H1 (cell line): ENCODE data around the gene KTN1. TPM values are rescaled to one million over a fixed set of nuclear protein-coding genes. Genes with fewer than 3 reads are reported as not detected.

ENCODE experiments used
- CTCF ChIA-PET: fragments of 300-600 bp; sonication (Branson Sonifier 250); formaldehyde crosslinking; loops from one replicate; lab custom pipeline; 2021; ENCODE audit not compliant: partially characterized antibody; lab: Charles Lee
- POLR2A ChIA-PET: fragments of 300-600 bp; sonication (Branson Sonifier 250); formaldehyde crosslinking; loops from one replicate; lab custom pipeline; 2021; ENCODE audit warnings: inconsistent platforms; ENCODE audit not compliant: partially characterized antibody; lab: Charles Lee
- DNase-seq, 2 experiments: peaks; one replicate each; pipeline versions ENCODE4 v3.0.0 to v3.0.0-alpha.2; 2010 to 2022; ENCODE audit warnings: low spot score in 2 of 2, low read depth in 1 of 2, mixed read lengths in 1 of 2
- FAIRE-seq: peaks from 2 replicates; lab custom pipeline; 2011; peaks lifted over from hg19 to GRCh38; lab: Jason Lieb, UNC
- H2AFZ ChIP-seq: 2 replicates; pipeline ENCODE4 v1.8.1; 2012; ENCODE audit warnings: low read length, inconsistent platforms
- H2AK5ac ChIP-seq: 2 replicates; pipeline ENCODE4 v1.6.1; 2013; ENCODE audit warnings: low read depth, low read length
- H2BK120ac ChIP-seq: replicated peaks from 2 replicates; pipeline ENCODE3; 2013; ENCODE audit warnings: low read depth, low read length, inconsistent platforms
- H2BK12ac ChIP-seq: 2 replicates; pipeline ENCODE4 v1.6.1; 2013; ENCODE audit warnings: low read depth, low read length
- H2BK15ac ChIP-seq: 2 replicates; pipeline ENCODE4 v1.6.1; 2013; ENCODE audit warnings: low read length
- H2BK20ac ChIP-seq: 2 replicates; pipeline ENCODE4 v1.6.1; 2013; ENCODE audit warnings: low read length
- H2BK5ac ChIP-seq: 2 replicates; pipeline ENCODE4 v1.6.1; 2013; ENCODE audit warnings: low read depth, low read length
- H3K14ac ChIP-seq: 2 replicates; pipeline ENCODE4 v1.6.1; 2013; ENCODE audit warnings: inconsistent platforms; ENCODE audit not compliant: insufficient read length
- H3K18ac ChIP-seq: 2 replicates; pipeline ENCODE4 v1.6.1; 2013; ENCODE audit warnings: low read length; ENCODE audit errors: extremely low read depth
- H3K23ac ChIP-seq: 2 replicates; pipeline ENCODE4 v1.6.1; 2013; ENCODE audit warnings: inconsistent platforms; ENCODE audit not compliant: insufficient read length
- H3K23me2 ChIP-seq: 2 replicates; pipeline ENCODE4 v1.6.1; 2013; ENCODE audit warnings: low read depth, low read length
- H3K27ac ChIP-seq: 2 replicates; pipeline ENCODE4 v1.6.1; 2011; ENCODE audit warnings: low read depth, low read length, inconsistent platforms
- H3K27me3 ChIP-seq, 4 experiments: replicated peaks in 1 of 4; 1 replicate in 1 of 4; 2 replicates in 3 of 4; pipeline versions ENCODE4 v1.6.1 to v1.8.1; 2011 to 2013; ENCODE audit warnings: low read length in 3 of 4, mild to moderate bottlenecking in 3 of 4, inconsistent platforms in 2 of 4, mixed read lengths in 2 of 4, moderate library complexity in 1 of 4; ENCODE audit not compliant: control insufficient read depth in 3 of 4, insufficient read depth in 3 of 4; ENCODE audit errors: extremely low read depth in 1 of 4
- H3K36me3 ChIP-seq, 4 experiments: 2 replicates each; pipeline versions ENCODE4 v1.6.1 to v1.8.1; 2011 to 2013; ENCODE audit warnings: mild to moderate bottlenecking in 4 of 4, low read length in 3 of 4, moderate library complexity in 2 of 4, control low read depth in 1 of 4, inconsistent platforms in 1 of 4; ENCODE audit not compliant: insufficient read depth in 4 of 4, control insufficient read depth in 2 of 4
- H3K4ac ChIP-seq: replicated peaks from 2 replicates; pipeline ENCODE3; 2013; ENCODE audit warnings: low read length, low read depth, mixed read lengths, inconsistent platforms; ENCODE audit not compliant: insufficient read length
- H3K4me1 ChIP-seq, 4 experiments: replicated peaks in 1 of 4; 1 replicate in 1 of 4; 2 replicates in 3 of 4; pipeline versions ENCODE4 v1.6.1 to v1.8.1; 2011 to 2013; ENCODE audit warnings: low read length in 3 of 4, inconsistent platforms in 2 of 4, mixed read lengths in 1 of 4; ENCODE audit not compliant: insufficient read depth in 4 of 4, control insufficient read depth in 3 of 4
- H3K4me2 ChIP-seq, 2 experiments: 2 replicates each; pipeline versions ENCODE4 v1.6.1 to v1.8.1; 2011 to 2013; ENCODE audit warnings: low read depth in 2 of 2, low read length in 2 of 2, control low read depth in 1 of 2, inconsistent platforms in 1 of 2, mild to moderate bottlenecking in 1 of 2; ENCODE audit not compliant: insufficient read depth in 1 of 2
- H3K4me3 ChIP-seq, 4 experiments: fragments of 200-600, 300-600 bp in 1 of 4; sonication (generic), shearing (Covaris generic), sonication (Bioruptor Twin) in 1 of 4; 2 replicates each; pipeline versions ENCODE4 v1.5.1 to v1.8.1; 2011 to 2016; ENCODE audit warnings: low read length in 4 of 4, low read depth in 3 of 4, control low read depth in 2 of 4, inconsistent platforms in 2 of 4, mild to moderate bottlenecking in 2 of 4, mixed read lengths in 1 of 4, moderate library complexity in 1 of 4; ENCODE audit not compliant: insufficient read depth in 2 of 4; ENCODE audit errors: extremely low read depth in 1 of 4
- H3K56ac ChIP-seq: replicated peaks from 2 replicates; pipeline ENCODE3; 2013; ENCODE audit warnings: low read depth, mild to moderate bottlenecking, mixed read lengths, low read length, inconsistent platforms; ENCODE audit not compliant: insufficient read length
- H3K79me1 ChIP-seq: 2 replicates; pipeline ENCODE4 v1.6.1; 2013; ENCODE audit warnings: low read depth, low read length, control low read depth
- H3K79me2 ChIP-seq, 2 experiments: 2 replicates each; pipeline versions ENCODE4 v1.6.1 to v1.8.1; 2012 to 2013; ENCODE audit warnings: low read length in 2 of 2, mild to moderate bottlenecking in 2 of 2, inconsistent platforms in 1 of 2; ENCODE audit not compliant: insufficient read depth in 2 of 2, control insufficient read depth in 1 of 2
- H3K9ac ChIP-seq, 4 experiments: replicated peaks in 1 of 4; 1 replicate in 1 of 4; 2 replicates in 3 of 4; pipeline versions ENCODE4 v1.6.1 to v1.8.1; 2011 to 2013; ENCODE audit warnings: low read depth in 3 of 4, low read length in 3 of 4, control low read depth in 2 of 4, mild to moderate bottlenecking in 2 of 4, moderate library complexity in 2 of 4, inconsistent platforms in 1 of 4; ENCODE audit errors: extremely low read depth in 1 of 4
- H3K9me3 ChIP-seq, 2 experiments: 2 replicates each; pipeline versions ENCODE4 v1.6.1 to v1.8.1; 2012 to 2013; ENCODE audit warnings: mild to moderate bottlenecking in 2 of 2, moderate library complexity in 2 of 2, control low read depth in 1 of 2, inconsistent platforms in 1 of 2, low read depth in 1 of 2, low read length in 1 of 2, mixed read lengths in 1 of 2; ENCODE audit not compliant: insufficient read depth in 2 of 2
- H4K20me1 ChIP-seq, 2 experiments: replicated peaks in 1 of 2; 2 replicates each; pipeline versions ENCODE3 to v1.8.1; 2011 to 2013; ENCODE audit warnings: inconsistent platforms in 2 of 2, low read length in 2 of 2, mild to moderate bottlenecking in 1 of 2; ENCODE audit not compliant: insufficient read depth in 2 of 2, control insufficient read depth in 1 of 2
- H4K5ac ChIP-seq: 2 replicates; pipeline ENCODE4 v1.6.1; 2013; ENCODE audit warnings: low read length, low read depth, mixed read lengths, inconsistent platforms; ENCODE audit not compliant: insufficient read length
- H4K8ac ChIP-seq: 2 replicates; pipeline ENCODE4 v1.8.0; 2013; ENCODE audit warnings: mild to moderate bottlenecking, moderate library complexity, low read length, inconsistent platforms; ENCODE audit not compliant: insufficient read depth; ENCODE audit errors: extremely low read depth
- H4K91ac ChIP-seq: replicated peaks from 2 replicates; pipeline ENCODE3; 2013; ENCODE audit warnings: low read length, mixed read lengths, inconsistent platforms; ENCODE audit not compliant: insufficient read length
- GTF2F1 ChIP-seq: IDR thresholded peaks from 2 replicates; pipeline ENCODE4 v1.6.1; 2012; ENCODE audit warnings: low read depth, low read length, improper control_type of control experiment, borderline replicate concordance
- MAFK ChIP-seq: IDR thresholded peaks from 2 replicates; pipeline ENCODE4 v1.6.1; 2012; ENCODE audit warnings: low read depth, mild to moderate bottlenecking, improper control_type of control experiment, low read length
- WGBS, 2 experiments: shearing (Covaris generic) in 1 of 2; methylation state at CpG; one replicate each; pipeline versions ENCODE4 v1.1.6 to v1.1.7; 2013 to 2015; ENCODE audit warnings: low lambda C conversion rate in 2 of 2, mixed read lengths in 2 of 2, inconsistent platforms in 1 of 2, low coverage in 1 of 2, missing lambda C conversion rate in 1 of 2; ENCODE audit not compliant: insufficient replicate concordance in 2 of 2, insufficient coverage in 1 of 2, insufficient read length in 1 of 2; ENCODE audit errors: extremely low coverage in 1 of 2, missing lambda C conversion rate in 1 of 2; 5-methylcytosine and 5-hydroxymethylcytosine counted together
- polyA plus RNA-seq, 7 experiments: library from polyadenylated mRNA; depleted of rRNA in 3 of 7; stranded (reverse) in 5 of 7; unstranded in 2 of 7; fragments of >200 nt in 5 of 7; fragments of 200-250 nt in 2 of 7; gene quantifications; 1 replicate in 5 of 7; 2 replicates in 1 of 7; 4 replicates in 1 of 7; pipeline versions ENCODE4 v1.2.1 to v1.2.3, GENCODE V29; 2011 to 2013; ENCODE audit warnings: missing spikeins in 2 of 7, mixed read lengths in 2 of 7
- total RNA-seq: library from RNA; stranded (reverse); fragmentation: NEBNext Ultra II Directional; extraction: Animal tissue kit (Norgen Biotek cat#: 25700); gene quantifications from 2 replicates; pipeline ENCODE4 v1.2.1, GENCODE V29; 2021

KTN1 gene
- total and polyA plus RNA-seq, 2 of the 8 experiments (the other 6 are each of a cell fraction or from before 2014, with no cell fraction given) = 15.4 to 151 TPM

DNA sequence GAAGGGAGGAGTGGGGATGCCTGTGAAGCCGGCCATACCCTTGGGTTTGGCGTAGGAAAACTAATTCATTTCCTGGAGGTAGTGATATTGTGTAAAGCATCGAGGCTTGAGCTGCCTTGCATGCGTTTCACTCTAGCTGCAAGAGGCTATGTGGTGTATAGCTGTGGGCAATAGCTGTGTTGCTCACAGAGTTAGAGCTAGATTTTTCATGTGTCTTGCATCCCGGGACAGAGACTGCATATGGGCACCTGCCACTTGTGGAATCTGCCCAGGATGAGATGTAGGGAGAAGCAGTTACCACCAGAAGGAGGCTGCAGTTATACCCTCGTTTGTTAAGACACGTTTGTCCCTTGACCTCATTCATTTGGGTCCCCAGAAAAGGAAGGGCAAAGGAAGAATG is 106.7 kb downstream of the KTN1 start:
- ChIA-PET POLR2A (no interaction called here), CTCF (interaction anchor here (1.2 kb wide), 1 partner anchor 11 kb away, joined by 3 read pairs; no protein-coding TSS in a partner anchor)
- H3K27ac ChIP-seq = no peak overlapping the region

More for the DNA sequence above, 106.7 kb downstream of the KTN1 start:
- FAIRE-seq (no peak), DNase-seq (no peak)
- no peak overlapping the region for H2BK15ac ChIP-seq
- H3K23me2 ChIP-seq = no peaks in the 10 kb centered on the region
- no peak overlapping the region for H4K8ac ChIP-seq
- peaks cover 0 to 3% (median 1%) of the 10 kb centered on the region in 4 experiments; a peak in 3 of 7 replicates for H3K4me1 ChIP-seq
- H4K20me1 ChIP-seq = no peaks in the 10 kb centered on the region
- H3K18ac ChIP-seq = no peak overlapping the region
- H3K36me3 ChIP-seq = peaks cover 0 to 12% (median 5%) of the 10 kb centered on the region in 4 experiments; a peak in 3 of 8 replicates
- no peaks in the 10 kb centered on the region for H3K79me1 ChIP-seq
- no peak overlapping the region for H2BK5ac ChIP-seq
- TF ChIP-seq MAFK (no peak), GTF2F1 (no peak)
- no peak overlapping the region for H4K91ac ChIP-seq
- no peak overlapping the region for H2BK120ac ChIP-seq
- 90% methylated on average over 7 of the region's 7 CpGs; no CpG with 5 or more reads in 1 of the 2 experiments for WGBS, 2 experiments
- H2AFZ ChIP-seq = no peak overlapping the region
- H2BK20ac ChIP-seq = no peak overlapping the region
- no peak overlapping the region for H3K4me2 ChIP-seq
- no peak overlapping the region for H3K9ac ChIP-seq
- H3K4ac ChIP-seq = no peak overlapping the region
- H4K5ac ChIP-seq = no peak overlapping the region
- H3K79me2 ChIP-seq = no peaks in the 10 kb centered on the region
- no peak overlapping the region for H3K14ac ChIP-seq
- no peaks in the 10 kb centered on the region for H3K9me3 ChIP-seq
- H3K27me3 ChIP-seq = no peaks in the 10 kb centered on the region
- no peak overlapping the region for H2AK5ac ChIP-seq
- no peak overlapping the region for H2BK12ac ChIP-seq
- H3K56ac ChIP-seq = no peak overlapping the region
- H3K4me3 ChIP-seq = no peak overlapping the region
- H3K23ac ChIP-seq = no peak overlapping the region
